B cell (primary cell): Measurements from ENCODE around the gene TRPT1.
A peak's percentile ranks its signal among the peaks of the same experiment; 100 is the strongest.

Source experiments
- EZH2 ChIP-seq: IDR thresholded peaks from 2 replicates; pipeline ENCODE4 v1.6.1; 2012; ENCODE audit warnings: borderline replicate concordance, low read depth, mild to moderate bottlenecking, moderate library complexity, low read length; ENCODE audit not compliant: insufficient read depth, poor library complexity, severe bottlenecking
- TF ChIP-seq, protein P1 (sequence below): fragments of 200-600 bp; IDR thresholded peaks from one replicate; pipeline ENCODE4 v1.8.0; 2022; ENCODE audit warnings: antibody characterized with exemption, mild to moderate bottlenecking

DNA sequence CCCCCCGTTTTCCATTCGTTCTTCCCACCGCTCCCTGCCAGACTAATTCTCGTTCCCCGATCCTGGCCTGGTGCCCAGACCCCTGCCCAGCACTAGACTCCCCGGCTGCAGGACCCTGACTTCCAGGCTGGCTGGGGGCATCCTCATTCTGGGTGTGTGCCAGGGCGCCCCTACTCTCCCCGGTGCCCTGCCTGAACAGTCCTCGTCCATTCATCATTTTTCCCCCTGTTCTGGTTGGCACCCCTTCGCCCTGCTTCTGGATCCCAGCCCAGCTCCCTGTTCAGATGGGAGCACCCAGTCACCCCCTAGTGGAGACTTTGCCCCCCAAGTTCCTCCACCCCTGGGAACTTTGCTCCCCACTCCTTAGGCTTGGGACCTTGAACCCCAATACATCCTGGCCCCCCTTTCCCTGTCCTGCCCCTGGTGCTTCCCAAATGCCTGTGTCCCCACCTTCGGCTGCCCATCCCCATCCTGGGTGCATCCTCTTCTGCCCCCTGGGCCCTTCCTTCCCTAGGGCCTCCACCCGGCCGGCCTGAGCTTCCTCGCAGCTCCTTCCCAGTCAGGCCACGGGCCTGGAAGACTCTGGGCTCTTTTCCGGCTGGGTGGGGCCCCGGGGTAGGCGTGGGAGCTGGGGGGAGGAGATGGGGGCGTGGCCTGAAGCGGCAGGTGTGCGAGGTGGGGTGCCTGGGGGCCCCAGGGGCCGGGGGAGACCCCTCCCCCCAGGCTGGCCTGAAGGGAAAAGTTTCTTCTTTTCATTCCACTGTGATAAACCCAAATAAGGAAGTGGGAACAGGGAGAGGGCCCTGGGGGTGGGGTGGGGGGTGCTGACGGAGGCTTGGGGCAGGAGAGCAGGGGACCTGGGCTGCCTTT lies 26.3 kb upstream of the TRPT1 start:
- TF ChIP-seq, protein P1, sequence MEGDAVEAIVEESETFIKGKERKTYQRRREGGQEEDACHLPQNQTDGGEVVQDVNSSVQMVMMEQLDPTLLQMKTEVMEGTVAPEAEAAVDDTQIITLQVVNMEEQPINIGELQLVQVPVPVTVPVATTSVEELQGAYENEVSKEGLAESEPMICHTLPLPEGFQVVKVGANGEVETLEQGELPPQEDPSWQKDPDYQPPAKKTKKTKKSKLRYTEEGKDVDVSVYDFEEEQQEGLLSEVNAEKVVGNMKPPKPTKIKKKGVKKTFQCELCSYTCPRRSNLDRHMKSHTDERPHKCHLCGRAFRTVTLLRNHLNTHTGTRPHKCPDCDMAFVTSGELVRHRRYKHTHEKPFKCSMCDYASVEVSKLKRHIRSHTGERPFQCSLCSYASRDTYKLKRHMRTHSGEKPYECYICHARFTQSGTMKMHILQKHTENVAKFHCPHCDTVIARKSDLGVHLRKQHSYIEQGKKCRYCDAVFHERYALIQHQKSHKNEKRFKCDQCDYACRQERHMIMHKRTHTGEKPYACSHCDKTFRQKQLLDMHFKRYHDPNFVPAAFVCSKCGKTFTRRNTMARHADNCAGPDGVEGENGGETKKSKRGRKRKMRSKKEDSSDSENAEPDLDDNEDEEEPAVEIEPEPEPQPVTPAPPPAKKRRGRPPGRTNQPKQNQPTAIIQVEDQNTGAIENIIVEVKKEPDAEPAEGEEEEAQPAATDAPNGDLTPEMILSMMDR = peak; percentile 39
- no peak for TF ChIP-seq EZH2
